Activated naive CD8-positive, alpha-beta T cell (primary cell): ENCODE data around the gene PRDM16.
"Not testable (repeated sequence)": the region's sequence is repeated elsewhere in the genome, so short reads cannot be mapped to it uniquely, and the experiment has no call there.

Experiments
- H3K27ac Mint-ChIP-seq: one replicate; pipeline ENCODE4 v1.8.0; 2021; ENCODE audit warnings: mixed read lengths
- H3K27me3 Mint-ChIP-seq: one replicate; pipeline ENCODE4 v1.8.0; 2021; ENCODE audit warnings: mixed read lengths
- H3K36me3 Mint-ChIP-seq: one replicate; pipeline ENCODE4 v1.8.0; 2021; ENCODE audit warnings: mixed read lengths
- H3K4me1 Mint-ChIP-seq: one replicate; pipeline ENCODE4 v1.8.0; 2021; ENCODE audit warnings: low read depth, mixed read lengths
- H3K4me3 Mint-ChIP-seq: one replicate; pipeline ENCODE4 v1.8.0; 2021; ENCODE audit warnings: mild to moderate bottlenecking, mixed read lengths
- H3K9me3 Mint-ChIP-seq: one replicate; pipeline ENCODE4 v1.8.0; 2021; ENCODE audit warnings: low read depth, mixed read lengths

PRDM16 gene

GRCh38 chr1:3234281-3234680 is 165.3 kb downstream of the PRDM16 start:
- H3K27me3 Mint-ChIP-seq: no peaks in the 10 kb centered on the region
- H3K36me3 Mint-ChIP-seq: no peaks in the 10 kb centered on the region
- no peaks in the 10 kb centered on the region for H3K4me1 Mint-ChIP-seq
- no peak overlapping the region for H3K27ac Mint-ChIP-seq
- H3K4me3 Mint-ChIP-seq: no peak overlapping the region
- no peaks in the 10 kb centered on the region for H3K9me3 Mint-ChIP-seq

- Mint-ChIP-seq H3K27ac (no peak overlapping the region), H3K27me3 (no peaks in the 10 kb centered on the region), H3K9me3 (no peaks in the 10 kb centered on the region), H3K4me3 (no peak overlapping the region), H3K36me3 (no peaks in the 10 kb centered on the region), H3K4me1 (no peaks in the 10 kb centered on the region)
Observed at GRCh38 chr1:3234956-3235355, 166.0 kb downstream of the PRDM16 start.

- Mint-ChIP-seq H3K9me3 (no peaks in the 10 kb centered on the region), H3K4me3 (no peak overlapping the region), H3K27ac (no peak overlapping the region), H3K27me3 (no peaks in the 10 kb centered on the region), H3K4me1 (no peaks in the 10 kb centered on the region), H3K36me3 (no peaks in the 10 kb centered on the region)
Observed at GRCh38 chr1:3235496-3235895, 166.5 kb downstream of the PRDM16 start.

DNA sequence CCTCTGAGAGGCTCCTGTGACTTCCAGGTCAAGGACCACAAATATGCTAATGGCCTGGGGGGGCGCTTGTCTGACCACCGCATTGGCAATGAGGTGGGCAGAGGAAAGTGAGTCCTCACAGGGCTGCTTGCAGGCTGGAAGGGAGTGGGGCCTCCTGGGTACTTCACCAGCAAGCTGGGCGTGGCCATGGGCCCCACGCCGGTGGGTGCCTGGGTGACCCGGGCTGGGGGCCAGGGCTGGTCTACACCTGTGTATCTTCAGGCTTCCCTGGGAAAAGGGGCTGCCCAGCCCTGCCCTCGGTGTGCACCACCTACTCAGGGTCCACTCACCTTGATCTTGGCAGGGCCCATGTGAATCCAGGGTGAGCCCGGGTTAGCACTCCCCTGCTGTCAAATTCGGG is 167.4 kb downstream of the PRDM16 start:
- no peaks in the 10 kb centered on the region for H3K27me3 Mint-ChIP-seq
- no peaks in the 10 kb centered on the region for H3K4me1 Mint-ChIP-seq
- H3K4me3 Mint-ChIP-seq: no peak overlapping the region
- H3K36me3 Mint-ChIP-seq: no peaks in the 10 kb centered on the region
- H3K9me3 Mint-ChIP-seq: no peaks in the 10 kb centered on the region
- H3K27ac Mint-ChIP-seq: no peak overlapping the region

GRCh38 chr1:3236955-3237354 is 168.0 kb downstream of the PRDM16 start:
- H3K4me3 Mint-ChIP-seq: no peak overlapping the region
- no peaks in the 10 kb centered on the region for H3K36me3 Mint-ChIP-seq

GRCh38 chr1:3237570-3237969 is 168.6 kb downstream of the PRDM16 start:
- no peaks in the 10 kb centered on the region for H3K4me1 Mint-ChIP-seq
- no peak overlapping the region for H3K4me3 Mint-ChIP-seq
- H3K9me3 Mint-ChIP-seq: no peaks in the 10 kb centered on the region
- H3K27me3 Mint-ChIP-seq: no peaks in the 10 kb centered on the region
- H3K27ac Mint-ChIP-seq: no peak overlapping the region
- H3K36me3 Mint-ChIP-seq: no peaks in the 10 kb centered on the region

More at GRCh38 chr1:3236955-3237354, 168.0 kb downstream of the PRDM16 start:
- no peaks in the 10 kb centered on the region for H3K9me3 Mint-ChIP-seq
- no peaks in the 10 kb centered on the region for H3K27me3 Mint-ChIP-seq
- H3K27ac Mint-ChIP-seq: no peak overlapping the region
- H3K4me1 Mint-ChIP-seq: no peaks in the 10 kb centered on the region

DNA sequence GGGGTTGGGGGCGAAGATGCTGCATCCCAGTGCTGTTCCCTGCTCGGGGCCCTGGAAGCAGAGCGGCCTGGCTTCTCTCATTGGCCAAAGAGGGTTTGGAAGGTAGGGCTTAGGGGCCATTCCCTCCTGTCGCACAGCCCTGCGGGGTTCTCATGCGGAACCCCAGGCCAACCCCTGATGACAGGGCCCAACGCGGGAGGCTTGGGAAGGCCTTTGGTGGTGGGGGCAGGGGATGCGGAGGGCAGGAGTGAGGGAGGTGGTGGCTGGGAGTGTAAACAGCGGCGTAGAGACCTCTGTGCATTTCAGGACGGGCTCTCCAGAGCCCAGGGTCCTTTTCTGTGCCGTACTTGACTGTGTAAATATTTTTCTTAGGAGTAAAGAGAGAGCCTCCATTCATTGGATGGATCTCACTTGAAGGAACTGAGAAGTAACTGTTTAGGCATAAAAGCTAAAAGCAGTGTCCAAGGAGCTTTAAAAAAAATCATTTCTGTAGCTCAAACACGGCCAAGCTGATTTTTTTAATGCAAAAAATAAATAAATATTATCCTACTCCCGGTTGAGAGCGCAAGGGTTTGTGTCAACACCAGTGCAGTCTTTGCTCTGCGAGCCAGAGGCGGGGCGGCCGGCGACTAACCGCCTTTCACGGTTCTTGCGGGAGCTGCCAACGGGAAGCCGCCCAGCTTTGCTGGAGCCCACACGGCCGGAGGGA is 169.1 kb downstream of the PRDM16 start:
- no peak overlapping the region for H3K27ac Mint-ChIP-seq
- H3K4me1 Mint-ChIP-seq: no peaks in the 10 kb centered on the region
- H3K36me3 Mint-ChIP-seq: no peaks in the 10 kb centered on the region
- no peaks in the 10 kb centered on the region for H3K9me3 Mint-ChIP-seq
- no peak overlapping the region for H3K4me3 Mint-ChIP-seq
- no peaks in the 10 kb centered on the region for H3K27me3 Mint-ChIP-seq

DNA sequence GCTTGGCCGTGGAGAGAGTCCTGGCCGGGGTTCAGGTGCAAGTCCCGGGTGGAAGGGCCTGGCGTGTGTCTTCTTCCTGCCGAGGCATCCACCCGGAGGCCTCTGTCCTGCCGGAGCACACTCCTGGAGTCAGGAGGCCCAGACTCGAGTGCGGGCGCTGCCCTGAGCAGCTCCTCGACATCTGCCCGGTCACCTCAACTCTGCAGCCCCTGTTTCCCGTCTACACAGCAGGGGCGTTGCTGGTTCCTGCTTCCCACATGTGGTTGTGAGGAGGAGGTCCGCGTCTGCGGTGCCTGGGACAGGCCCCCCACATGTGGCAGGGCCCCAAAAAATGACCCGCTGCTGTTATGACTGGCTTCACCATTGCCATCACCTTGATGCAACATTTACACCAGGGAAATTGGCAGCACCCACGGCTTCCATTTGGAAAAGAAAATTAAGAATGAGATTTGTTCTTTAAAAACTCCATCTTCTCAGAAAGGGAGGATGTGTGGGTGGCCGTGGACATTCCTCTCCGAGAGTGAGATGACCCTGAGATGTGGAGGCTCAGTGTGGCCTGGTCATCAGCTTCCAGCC is 169.8 kb downstream of the PRDM16 start:
- H3K4me1 Mint-ChIP-seq: no peaks in the 10 kb centered on the region
- no peaks in the 10 kb centered on the region for H3K27me3 Mint-ChIP-seq
- no peak overlapping the region for H3K4me3 Mint-ChIP-seq
- no peak overlapping the region for H3K27ac Mint-ChIP-seq
- H3K36me3 Mint-ChIP-seq: no peaks in the 10 kb centered on the region
- H3K9me3 Mint-ChIP-seq: no peaks in the 10 kb centered on the region

GRCh38 chr1:3239991-3240390 is 171.0 kb downstream of the PRDM16 start:
- not testable (repeated sequence) for H3K27me3 Mint-ChIP-seq, H3K4me3 Mint-ChIP-seq, H3K36me3 Mint-ChIP-seq, H3K27ac Mint-ChIP-seq, H3K4me1 Mint-ChIP-seq, H3K9me3 Mint-ChIP-seq

DNA sequence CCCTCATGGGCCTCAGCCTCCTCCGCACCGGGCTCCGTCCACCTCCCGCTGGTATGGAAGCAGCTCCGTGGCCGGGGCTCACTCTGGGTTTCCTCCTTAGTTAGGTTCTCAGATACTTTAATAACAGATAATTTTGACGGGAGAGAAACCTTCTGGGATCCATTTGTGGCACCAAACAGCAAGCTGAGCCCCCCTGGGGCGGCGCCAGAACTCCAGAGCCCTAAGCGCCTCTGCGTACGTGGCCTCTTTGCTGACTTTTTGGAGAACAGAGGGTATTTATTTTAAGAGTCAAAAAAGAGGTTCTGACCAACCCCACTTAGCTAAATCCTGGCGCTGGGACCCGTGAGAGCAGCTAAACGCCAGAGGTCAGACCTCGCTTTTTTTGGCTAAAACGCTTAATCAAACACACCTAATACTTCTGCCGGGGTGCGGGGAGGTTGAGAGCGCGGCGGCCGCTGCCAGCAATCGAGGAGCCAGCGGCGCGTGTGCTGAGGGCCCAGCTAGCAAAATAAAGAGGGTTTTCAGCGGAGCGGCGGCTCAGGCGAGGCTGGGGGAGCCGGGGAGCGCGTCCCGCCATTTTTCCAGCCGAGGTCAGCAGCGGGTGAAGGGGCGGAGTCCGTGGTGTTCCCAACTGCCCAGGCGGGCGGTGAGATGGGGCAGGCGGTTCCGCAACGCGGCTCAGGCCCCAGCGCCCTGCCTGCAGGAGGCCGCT is 171.7 kb downstream of the PRDM16 start:
- Mint-ChIP-seq H3K36me3 (no peaks in the 10 kb centered on the region), H3K4me3 (no peak overlapping the region), H3K9me3 (no peaks in the 10 kb centered on the region), H3K27ac (no peak overlapping the region), H3K4me1 (no peaks in the 10 kb centered on the region), H3K27me3 (no peaks in the 10 kb centered on the region)

DNA sequence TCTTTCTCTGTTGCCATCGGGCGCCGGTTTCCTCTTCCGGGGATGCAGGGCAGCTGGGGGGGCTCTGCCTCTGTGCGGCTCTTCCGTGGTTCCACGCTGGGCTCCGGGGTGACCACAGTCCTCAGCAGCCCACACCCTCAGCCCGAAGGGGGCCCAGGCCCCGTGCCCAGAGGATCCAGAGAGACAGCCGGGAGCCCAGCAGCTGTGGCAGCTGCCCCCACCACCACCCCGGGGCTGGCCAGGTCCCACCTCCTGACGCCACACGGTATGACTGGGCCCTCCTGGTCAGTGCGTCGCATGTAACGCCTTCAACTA is 172.2 kb downstream of the PRDM16 start:
- Mint-ChIP-seq H3K4me3 (no peak overlapping the region), H3K4me1 (no peaks in the 10 kb centered on the region), H3K36me3 (no peaks in the 10 kb centered on the region), H3K9me3 (no peaks in the 10 kb centered on the region), H3K27me3 (no peaks in the 10 kb centered on the region), H3K27ac (no peak overlapping the region)

DNA sequence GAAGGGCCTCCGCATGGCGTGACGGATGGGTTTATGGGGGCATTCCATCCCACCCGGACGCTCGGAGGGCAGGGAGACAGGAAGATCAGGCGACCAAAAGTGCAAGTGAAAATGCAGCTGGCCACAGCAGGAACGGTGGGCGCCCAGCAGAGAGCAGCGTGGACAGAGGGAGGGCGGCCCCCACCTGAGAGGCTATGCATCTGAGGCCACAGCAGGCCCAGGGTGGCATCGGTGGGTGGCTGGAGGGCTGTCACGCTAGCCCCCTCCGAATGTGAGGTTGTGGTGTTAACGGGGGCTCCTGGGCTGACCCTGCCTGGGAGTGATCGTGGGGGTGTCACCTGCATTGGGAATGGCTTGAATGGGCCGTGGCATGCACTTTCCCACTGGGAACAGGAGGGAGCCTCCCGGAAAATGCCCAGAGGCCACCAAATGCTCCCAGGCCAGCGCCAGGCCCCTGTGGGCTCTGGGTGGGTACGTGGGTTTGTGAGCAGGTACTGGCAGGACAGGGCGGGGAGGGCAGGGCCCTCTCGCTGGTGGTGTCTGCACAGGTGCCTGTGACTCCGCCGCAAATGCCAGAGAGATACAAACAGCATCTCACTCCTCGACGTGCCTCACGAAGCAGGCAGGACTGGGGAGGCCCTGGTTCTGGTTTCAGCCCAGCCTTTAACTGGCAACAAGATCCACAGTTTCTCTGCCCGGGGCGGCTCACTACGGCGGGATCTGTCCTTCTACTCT is 172.8 kb downstream of the PRDM16 start:
- Mint-ChIP-seq H3K36me3 (no peaks in the 10 kb centered on the region), H3K4me1 (no peaks in the 10 kb centered on the region)

GRCh38 chr1:3242408-3243260 is 173.6 kb downstream of the PRDM16 start:
- Mint-ChIP-seq H3K4me1 (no peaks in the 10 kb centered on the region), H3K4me3 (no peak overlapping the region), H3K9me3 (no peaks in the 10 kb centered on the region), H3K27me3 (peaks cover 4% of the 10 kb centered on the region), H3K36me3 (no peaks in the 10 kb centered on the region), H3K27ac (peak overlapping the region; percentile 47)

More for the DNA sequence above, 172.8 kb downstream of the PRDM16 start:
- H3K27me3 Mint-ChIP-seq: peaks cover under 1% of the 10 kb centered on the region
- H3K4me3 Mint-ChIP-seq: no peak overlapping the region
- no peaks in the 10 kb centered on the region for H3K9me3 Mint-ChIP-seq
- no peak overlapping the region for H3K27ac Mint-ChIP-seq

GRCh38 chr1:3243304-3243703 is 174.3 kb downstream of the PRDM16 start:
- no peaks in the 10 kb centered on the region for H3K4me1 Mint-ChIP-seq
- H3K27ac Mint-ChIP-seq: no peak overlapping the region
- H3K9me3 Mint-ChIP-seq: no peaks in the 10 kb centered on the region
- H3K27me3 Mint-ChIP-seq: peaks cover 7% of the 10 kb centered on the region
- H3K36me3 Mint-ChIP-seq: no peaks in the 10 kb centered on the region
- H3K4me3 Mint-ChIP-seq: no peak overlapping the region
